AG09319 (cell line): Measurements from ENCODE around the gene MAN1A2.

ENCODE experiments used
- DNase-seq: peaks from one replicate; pipeline ENCODE4 v3.0.0-alpha.2; 2010; ENCODE audit warnings: low read depth; ENCODE audit errors: extremely low read depth
- CTCF ChIP-seq: IDR thresholded peaks from 2 replicates; pipeline ENCODE4 v1.5.1; 2011; ENCODE audit warnings: low read depth, mild to moderate bottlenecking, inconsistent platforms, low read length, moderate library complexity

The MAN1A2 gene

GRCh38 chr1:117578466-117578865, 211.2 kb downstream of the MAN1A2 start:
- no peak for TF ChIP-seq CTCF
- DNase-seq, result no peak
